Left lung (tissue), 10 donors: Measurements from ENCODE around the gene ATP1A3. TPM values are rescaled to one million over a fixed set of nuclear protein-coding genes. Genes with fewer than 3 reads are reported as not detected.

Experiments used
- ATAC-seq: fragments of 200-7000 bp; cut with Tn5 transposase; one replicate; pipeline ENCODE4 v1.9.1; 2020; ENCODE audit warnings: moderate library complexity
- DNase-seq, 4 donors: peaks; one replicate each; pipeline ENCODE4 v3.0.0-alpha.2; 2013 to 2020
- H3K27ac ChIP-seq, 2 donors: fragments of 200-600 bp; sonication (generic) in 1 of 2; one replicate each; pipeline versions ENCODE4 v1.5.0 to v1.8.0; 2020 to 2021
- H3K27me3 ChIP-seq, 2 donors: fragments of 200-600 bp; sonication (generic) in 1 of 2; one replicate each; pipeline versions ENCODE4 v1.5.0 to v1.8.0; 2020 to 2021
- H3K36me3 ChIP-seq, 2 donors: fragments of 200-600 bp; sonication (generic) in 1 of 2; one replicate each; pipeline versions ENCODE4 v1.5.0 to v1.8.0; 2020 to 2021
- H3K4me1 ChIP-seq, 2 donors: fragments of 200-600 bp; one replicate each; pipeline ENCODE4 v1.8.0; 2021
- H3K4me3 ChIP-seq, 2 donors: fragments of 200-600 bp; sonication (generic) in 1 of 2; one replicate each; pipeline versions ENCODE4 v1.5.0 to v1.8.0; 2020 to 2021; ENCODE audit warnings: mild to moderate bottlenecking in 1 of 2
- H3K9me3 ChIP-seq, 2 donors: fragments of 200-600 bp; sonication (generic) in 1 of 2; one replicate each; pipeline versions ENCODE4 v1.5.0 to v1.8.0; 2020 to 2021
- CTCF ChIP-seq, 2 donors: fragments of 200-600 bp; sonication (generic) in 1 of 2; IDR thresholded peaks; one replicate each; pipeline versions ENCODE4 v1.5.0 to v1.8.0; 2021; ENCODE audit warnings: antibody characterized with exemption in 2 of 2
- intact Hi-C, 2 donors: fragments of 100-400 bp; cut with DNase I; formaldehyde crosslinking; loops; one replicate each; pipeline versions ENCODE4 v1.11.2 to v1.14.2; 2022
- polyA plus RNA-seq, 6 donors: library from polyadenylated mRNA; unstranded; fragments of 120-200 nt; gene quantifications; one replicate each; pipeline ENCODE4 v1.2.1, GENCODE V29; 2013; ENCODE audit not compliant: insufficient read length in 6 of 6
- total RNA-seq, 2 donors: library from RNA; stranded (reverse); fragmentation: NEBNext Ultra II Directional; extraction: Animal tissue kit (Norgen Biotek cat#: 25700); gene quantifications; one replicate each; pipeline ENCODE4 v1.2.1, GENCODE V29; 2021
- donor health status: DM: no; HTN: yes; CAD: no.
- donor health status: DM: no; HTN: no; CAD: no.

Gene ATP1A3
- total and polyA plus RNA-seq, 8 donors: 0.20 to 0.86 (median 0.40) TPM; not detected in 3

- DNase-seq (no peak), ATAC-seq (no peak)
- no peak overlapping the region for H3K27ac ChIP-seq
- H3K27me3 ChIP-seq: peaks cover 0 to 43% of the 10 kb centered on the region in 2 donors
- intact Hi-C loops: no loop called here
- no peaks in the 10 kb centered on the region for H3K36me3 ChIP-seq
- no peak overlapping the region for H3K4me3 ChIP-seq
- H3K9me3 ChIP-seq: no peaks in the 10 kb centered on the region
- no peaks in the 10 kb centered on the region for H3K4me1 ChIP-seq
- TF ChIP-seq CTCF (IDR thresholded peaks at IDR 0.05): no peak
Observed at GRCh38 chr19:41971363-41971762, 22.7 kb downstream of the ATP1A3 start.

GRCh38 chr19:41969772-41970458 lies 24.1 kb downstream of the ATP1A3 start:
- no peak for TF ChIP-seq CTCF (IDR thresholded peaks at IDR 0.05)
- Histone ChIP-seq H3K36me3 (no peaks in the 10 kb centered on the region), H3K4me1 (no peaks in the 10 kb centered on the region), H3K4me3 (no peak overlapping the region), H3K9me3 (no peaks in the 10 kb centered on the region), H3K27ac (no peak overlapping the region), H3K27me3 (peaks cover 0 to 39% of the 10 kb centered on the region in 2 donors)
- DNase-seq (peak in 1 of 4 donors; percentile 73), ATAC-seq (no peak)
- intact Hi-C loops: no loop called here

GRCh38 chr19:41968751-41969595 lies 25.1 kb downstream of the ATP1A3 start:
- Histone ChIP-seq H3K4me1 (no peaks in the 10 kb centered on the region), H3K36me3 (no peaks in the 10 kb centered on the region), H3K27me3 (peaks cover 0 to 39% of the 10 kb centered on the region in 2 donors), H3K4me3 (no peak overlapping the region), H3K9me3 (no peaks in the 10 kb centered on the region), H3K27ac (no peak overlapping the region)
- no peak for TF ChIP-seq CTCF (IDR thresholded peaks at IDR 0.05)
- DNase-seq: no peak
- ATAC-seq: no peak
- intact Hi-C loops: no loop called here

- DNase-seq (peak in 1 of 4 donors; percentile 78), ATAC-seq (no peak)
- peaks cover 0 to 39% of the 10 kb centered on the region in 2 donors for H3K27me3 ChIP-seq
- H3K27ac ChIP-seq: no peak overlapping the region
- no peaks in the 10 kb centered on the region for H3K9me3 ChIP-seq
- H3K36me3 ChIP-seq: no peaks in the 10 kb centered on the region
- H3K4me1 ChIP-seq: no peaks in the 10 kb centered on the region
- no peak overlapping the region for H3K4me3 ChIP-seq
- TF ChIP-seq CTCF (IDR thresholded peaks at IDR 0.05): no peak
- intact Hi-C loops: no loop called here
Observed at GRCh38 chr19:41967054-41967783, 26.8 kb downstream of the ATP1A3 start.

GRCh38 chr19:41965106-41965505 lies 28.9 kb downstream of the ATP1A3 start:
- Histone ChIP-seq H3K4me3 (no peak overlapping the region), H3K36me3 (no peaks in the 10 kb centered on the region), H3K4me1 (no peaks in the 10 kb centered on the region), H3K9me3 (no peaks in the 10 kb centered on the region), H3K27me3 (peaks cover 0 to 34% of the 10 kb centered on the region in 2 donors), H3K27ac (no peak overlapping the region)
- DNase-seq: no peak
- intact Hi-C loops: no loop called here
- ATAC-seq: no peak
- TF ChIP-seq CTCF (IDR thresholded peaks at IDR 0.05): no peak
